ENCODE data around the gene POLR2E.

POLR2E gene

GRCh38 chr19:1097810-1098176 lies 2.6 kb upstream of the POLR2E start:
- no peak for DNase-seq (ENCODE audit: low read depth in 2 of 2)

- DNase-seq (ENCODE audit: low read depth in 2 of 2), result no peak
Measured at GRCh38 chr19:1094655-1094977, 559 bp downstream of the POLR2E start.

- DNase-seq (ENCODE audit: low read depth in 2 of 2), result no peak
Measured at GRCh38 chr19:1093811-1094553, 1.2 kb downstream of the POLR2E start.

- DNase-seq (ENCODE audit: low read depth in 2 of 2), result no peak
Measured at GRCh38 chr19:1093330-1093729, 1.8 kb downstream of the POLR2E start.

- no peak for DNase-seq (ENCODE audit: low read depth in 2 of 2)
Measured at GRCh38 chr19:1091544-1092175, 3.5 kb downstream of the POLR2E start.

GRCh38 chr19:1090731-1091543 lies 4.2 kb downstream of the POLR2E start:
- no peak for DNase-seq (ENCODE audit: low read depth in 2 of 2)

- no peak for DNase-seq (ENCODE audit: low read depth in 2 of 2)
Measured at GRCh38 chr19:1089891-1090290, 5.3 kb downstream of the POLR2E start.

- DNase-seq (ENCODE audit: low read depth in 2 of 2), result no peak
Measured at GRCh38 chr19:1089126-1089771, 5.9 kb downstream of the POLR2E start.

- DNase-seq (ENCODE audit: low read depth in 2 of 2), result no peak
Measured at GRCh38 chr19:1088416-1089010, 6.7 kb downstream of the POLR2E start.

GRCh38 chr19:1087813-1088415 lies 7.3 kb downstream of the POLR2E start:
- no peak for DNase-seq (ENCODE audit: low read depth in 2 of 2)

GRCh38 chr19:1086613-1087012 lies 8.6 kb downstream of the POLR2E start:
- DNase-seq (ENCODE audit: low read depth in 2 of 2), result no peak

- DNase-seq (ENCODE audit: low read depth in 2 of 2), result no peak
Measured at GRCh38 chr19:1085676-1086442, 9.3 kb downstream of the POLR2E start.

GRCh38 chr19:1085053-1085658 lies 10.0 kb downstream of the POLR2E start:
- no peak for DNase-seq (ENCODE audit: low read depth in 2 of 2)

- DNase-seq (ENCODE audit: low read depth in 2 of 2), result no peak
Measured at GRCh38 chr19:1084024-1084868, 10.9 kb downstream of the POLR2E start.

- no peak for DNase-seq (ENCODE audit: low read depth in 2 of 2)
Measured at GRCh38 chr19:1082928-1083816, 12.0 kb downstream of the POLR2E start.

- DNase-seq (ENCODE audit: low read depth in 2 of 2), result peak in 1 of 2 donors; percentile 72
Measured at GRCh38 chr19:1082165-1082927, 12.8 kb downstream of the POLR2E start.

- no peak for DNase-seq (ENCODE audit: low read depth in 2 of 2)
Measured at GRCh38 chr19:1081301-1082164, 13.6 kb downstream of the POLR2E start.
